K562 (cell line): ENCODE data around the gene INPP4B. TPM values are rescaled to one million over a fixed set of nuclear protein-coding genes. Genes with fewer than 3 reads are reported as not detected.

ENCODE experiments used
- ATAC-seq: fragments of 200-7000 bp; cut with Tn5 transposase; 3 replicates; pipeline ENCODE4 v1.9.1; 2020; ENCODE audit warnings: moderate library complexity
- BruUV-seq: library from RNA; stranded (reverse); fragments of 400-500 nt; replicated peaks from 2 replicates; lab custom pipeline; 2021; lab: Mats Ljungman, UMichigan
- CTCF ChIA-PET: fragments of 300-600 bp; formaldehyde crosslinking; extraction: SDS; loops from one replicate; lab custom pipeline; 2021; ENCODE audit warnings: low intra/inter-chr PET ratio; lab: Yijun Ruan, JAX
- POLR2A ChIA-PET: fragments of 300-600, 350-650 bp; sonication (Branson Sonifier 250); formaldehyde crosslinking; extraction: SDS; loops from one replicate; lab custom pipeline; 2021; ENCODE audit warnings: antibody characterized with exemption, inconsistent platforms; lab: Yijun Ruan, JAX
- DNase-seq, 4 experiments: peaks; one replicate each; pipeline versions ENCODE4 v3.0.0 to v3.0.0-alpha.2; 2011 to 2018; ENCODE audit warnings: low spot score in 3 of 4, mixed read lengths in 3 of 4; ENCODE audit errors: extremely low read depth in 1 of 4
- FAIRE-seq: peaks from 2 replicates; lab custom pipeline; 2011; peaks lifted over from hg19 to GRCh38; lab: Jason Lieb, UNC
- H2AFZ ChIP-seq: 2 replicates; pipeline ENCODE4 v1.6.0; 2011; ENCODE audit warnings: low read depth, low read length, control low read depth, inconsistent platforms
- H3K27ac ChIP-seq: fragments of 200-600 bp; 3 replicates; pipeline ENCODE4 v1.8.0; 2011; ENCODE audit warnings: low read depth, mild to moderate bottlenecking, control low read depth, inconsistent platforms, low read length, moderate library complexity, mixed read lengths; ENCODE audit errors: extremely low read depth
- H3K27me3 ChIP-seq, 2 experiments: fragments of 300-600 bp in 1 of 2; 2 replicates in 1 of 2; 3 replicates in 1 of 2; pipeline versions ENCODE4 v1.6.0 to v1.8.0; 2011; ENCODE audit warnings: inconsistent platforms in 2 of 2, low read length in 2 of 2, mild to moderate bottlenecking in 1 of 2, mixed read lengths in 1 of 2, moderate library complexity in 1 of 2; ENCODE audit not compliant: control insufficient read depth in 2 of 2, insufficient read depth in 2 of 2
- H3K36me3 ChIP-seq: fragments of 300-600 bp; 3 replicates; pipeline ENCODE4 v1.8.0; 2011; ENCODE audit warnings: mild to moderate bottlenecking, low read length, inconsistent platforms; ENCODE audit not compliant: control insufficient read depth, insufficient read depth
- H3K4me1 ChIP-seq, 2 experiments: fragments of 200-600 bp in 1 of 2; replicated peaks in 1 of 2; 2 replicates in 1 of 2; 3 replicates in 1 of 2; pipeline versions ENCODE4 v1.5.1 to v1.8.0; 2011; ENCODE audit warnings: inconsistent platforms in 2 of 2, low read length in 2 of 2, mild to moderate bottlenecking in 1 of 2, mixed read lengths in 1 of 2, moderate library complexity in 1 of 2; ENCODE audit not compliant: control insufficient read depth in 2 of 2, insufficient read depth in 2 of 2
- H3K4me2 ChIP-seq: 2 replicates; pipeline ENCODE4 v1.6.1; 2011; ENCODE audit warnings: low read length, control low read depth, inconsistent platforms, mixed read lengths; ENCODE audit not compliant: insufficient read depth
- H3K4me3 ChIP-seq: fragments of 200-600 bp; sonication (generic), shearing (Covaris generic); 2 replicates; pipeline ENCODE4 v1.5.1; 2016; ENCODE audit warnings: control low read depth, inconsistent platforms
- H3K79me2 ChIP-seq: fragments of 200-600 bp; 3 replicates; pipeline ENCODE4 v1.8.0; 2011; ENCODE audit warnings: low read length, inconsistent platforms; ENCODE audit not compliant: control insufficient read depth, insufficient read depth
- H3K9ac ChIP-seq, 2 experiments: 2 replicates each; pipeline versions ENCODE4 v1.6.0 to v1.6.1; 2011; ENCODE audit warnings: low read depth in 2 of 2, low read length in 2 of 2, control low read depth in 1 of 2, inconsistent platforms in 1 of 2, mild to moderate bottlenecking in 1 of 2, mixed read lengths in 1 of 2; ENCODE audit not compliant: insufficient read depth in 1 of 2
- H3K9me1 ChIP-seq: one replicate; pipeline ENCODE4 v1.6.0; 2011; ENCODE audit warnings: inconsistent platforms, mild to moderate bottlenecking, low read length, moderate library complexity; ENCODE audit not compliant: control insufficient read depth, insufficient read depth
- H3K9me3 ChIP-seq: replicated peaks from 2 replicates; pipeline ENCODE4 v1.5.1; 2011; ENCODE audit warnings: low read depth, low read length, inconsistent platforms; ENCODE audit not compliant: control insufficient read depth, insufficient read depth
- H4K20me1 ChIP-seq: replicated peaks from 2 replicates; pipeline ENCODE4 v1.6.1; 2011; ENCODE audit warnings: low read length, inconsistent platforms, mixed read lengths; ENCODE audit not compliant: control insufficient read depth, insufficient read depth
- BCOR ChIP-seq: fragments of 450-650 bp; IDR thresholded peaks from 2 replicates; pipeline ENCODE4 v1.6.1; 2016
- BHLHE40 ChIP-seq: IDR thresholded peaks from 2 replicates; pipeline ENCODE4 v1.6.1; 2011; ENCODE audit warnings: low read length, improper control_type of control experiment
- CBX3 ChIP-seq, 2 experiments: IDR thresholded peaks; 1 replicate in 1 of 2; 2 replicates in 1 of 2; pipeline ENCODE4 v1.6.1; 2012; ENCODE audit warnings: inconsistent platforms in 2 of 2, low read length in 2 of 2, borderline replicate concordance in 1 of 2, control low read depth in 1 of 2
- CCAR2 ChIP-seq: fragments of 200-400 bp; formaldehyde crosslinking; IDR thresholded peaks from 2 replicates; pipeline ENCODE4 v1.6.1; 2017; ENCODE audit warnings: mild to moderate bottlenecking, low read depth, low read length
- CUX1 ChIP-seq: fragments of 200-800 bp; sonication (Bioruptor generic); IDR thresholded peaks from 2 replicates; pipeline ENCODE4 v1.6.1; 2016; ENCODE audit warnings: missing genetic modification characterization, missing compliant biosample characterization
- E2F3 ChIP-seq: fragments of 250-450 bp; sonication (Bioruptor Pico); IDR thresholded peaks from 2 replicates; pipeline ENCODE4 v1.4.0; 2020; ENCODE audit warnings: mild to moderate bottlenecking
- HNRNPH1 ChIP-seq: fragments of 200-400 bp; formaldehyde crosslinking; optimal IDR thresholded peaks from 2 replicates; pipeline ENCODE3; 2017; ENCODE audit warnings: low read depth, mild to moderate bottlenecking, low read length, moderate library complexity
- PTRF ChIP-seq: fragments of 450-650 bp; IDR thresholded peaks from 2 replicates; pipeline ENCODE4 v1.6.1; 2016; ENCODE audit warnings: mild to moderate bottlenecking, missing genetic modification characterization, missing compliant biosample characterization
- TRIM24 ChIP-seq, 2 experiments: fragments of 450-650 bp; IDR thresholded peaks; 2 replicates each; pipeline ENCODE4 v1.6.1; 2016
- ZNF174 ChIP-seq: fragments of 250-450 bp; sonication (Bioruptor Pico); IDR thresholded peaks from 2 replicates; pipeline ENCODE4 v1.4.0; 2020; ENCODE audit warnings: mild to moderate bottlenecking
- ZNF347 ChIP-seq: fragments of 450-650 bp; formaldehyde crosslinking; IDR thresholded peaks from 2 replicates; pipeline ENCODE4 v1.4.0; 2020; ENCODE audit warnings: low read depth, mild to moderate bottlenecking, moderate library complexity
- ZNF586 ChIP-seq: fragments of 450-650 bp; formaldehyde crosslinking; conservative IDR thresholded peaks from 2 replicates; pipeline ENCODE4 v1.4.0; 2020; ENCODE audit warnings: mild to moderate bottlenecking, moderate library complexity
- WGBS: fragments of 100-300 bp; shearing (Covaris generic); methylation state at CpG from one replicate; pipeline ENCODE4 v1.1.6; 2016; ENCODE audit warnings: low coverage, mixed read lengths; ENCODE audit not compliant: insufficient coverage; ENCODE audit errors: missing lambda C conversion rate; 5-methylcytosine and 5-hydroxymethylcytosine counted together
- in situ Hi-C: fragments of 300-500 bp; cut with MboI; formaldehyde crosslinking; loops from 4 replicates; pipeline ENCODE4 v1.15.0; 2018; ENCODE audit warnings: inconsistent platforms, mixed read lengths
- intact Hi-C: fragments of 100-400 bp; cut with micrococcal nuclease; formaldehyde crosslinking; loops from 2 replicates; pipeline ENCODE4 v1.14.2; 2022
- polyA plus RNA-seq, 8 experiments: library from polyadenylated mRNA; depleted of rRNA in 4 of 8; stranded (reverse) in 5 of 8; unstranded in 3 of 8; fragments of >200 nt; fragmentation: Nextera tagmentation in 2 of 8; fragmentation: Illumina TruSeq in 1 of 8; extraction: Ambion mirVana in 2 of 8; extraction: Trizol in 1 of 8; gene quantifications; 2 replicates each; pipeline versions ENCODE4 v1.2.1 to v1.2.3, GENCODE V29; 2011 to 2014; ENCODE audit warnings: inconsistent platforms in 1 of 8, missing spikeins in 1 of 8
- total RNA-seq, 7 experiments: library from RNA; depleted of rRNA in 6 of 7; stranded (reverse); fragments of >200 nt in 6 of 7; fragmentation: Illumina TruSeq in 2 of 7; extraction: Trizol in 2 of 7; gene quantifications; 2 replicates each; pipeline versions ENCODE4 v1.2.1 to v1.2.3, GENCODE V29; 2011 to 2021; ENCODE audit warnings: low replicate concordance in 1 of 7
- TF ChIP-seq, protein P1 (sequence below): fragments of 250-450 bp; sonication (Bioruptor Pico); IDR thresholded peaks from 2 replicates; pipeline ENCODE4 v1.8.0; 2022; ENCODE audit warnings: moderate library complexity, mild to moderate bottlenecking, inconsistent platforms

Gene INPP4B
- total and polyA plus RNA-seq, 9 of the 15 experiments (the other 6 are each of a cell fraction or from before 2014, with no cell fraction given): 0.04 to 0.11 TPM; not detected in 7

- ChIA-PET CTCF (no interaction called here), POLR2A (no interaction called here)
- Histone ChIP-seq H4K20me1 (no peaks in the 10 kb centered on the region), H3K27ac (no peak overlapping the region), H3K79me2 (no peaks in the 10 kb centered on the region), H3K9me1 (no peaks in the 10 kb centered on the region), H2AFZ (no peak overlapping the region), H3K4me2 (no peak overlapping the region), H3K4me3 (no peak overlapping the region), H3K27me3 (no peaks in the 10 kb centered on the region), H3K4me1 (no peaks in the 10 kb centered on the region), H3K36me3 (no peaks in the 10 kb centered on the region), H3K9me3 (no peaks in the 10 kb centered on the region), H3K9ac (no peak overlapping the region)
- 5% methylated on average over 1 of the region's 1 CpG for WGBS
- ATAC-seq (no peak), FAIRE-seq (no peak), DNase-seq (no peak)
- in situ Hi-C loops (no loop called here), intact Hi-C loops (no loop called here)
- TF ChIP-seq CCAR2: no peak
- TF ChIP-seq ZNF347 (CRISPR knock-in tag): no peak
- no peak for TF ChIP-seq ZNF174
- no peak for TF ChIP-seq HNRNPH1
- no peak for TF ChIP-seq CUX1 (CRISPR knock-in tag)
- no peak for TF ChIP-seq TRIM24 (IDR thresholded peaks at IDR 0.05)
- no peak for TF ChIP-seq ZNF586
- TF ChIP-seq PTRF (tag): no peak
- TF ChIP-seq BHLHE40: no peak
- TF ChIP-seq BCOR: no peak
- TF ChIP-seq, protein P1, sequence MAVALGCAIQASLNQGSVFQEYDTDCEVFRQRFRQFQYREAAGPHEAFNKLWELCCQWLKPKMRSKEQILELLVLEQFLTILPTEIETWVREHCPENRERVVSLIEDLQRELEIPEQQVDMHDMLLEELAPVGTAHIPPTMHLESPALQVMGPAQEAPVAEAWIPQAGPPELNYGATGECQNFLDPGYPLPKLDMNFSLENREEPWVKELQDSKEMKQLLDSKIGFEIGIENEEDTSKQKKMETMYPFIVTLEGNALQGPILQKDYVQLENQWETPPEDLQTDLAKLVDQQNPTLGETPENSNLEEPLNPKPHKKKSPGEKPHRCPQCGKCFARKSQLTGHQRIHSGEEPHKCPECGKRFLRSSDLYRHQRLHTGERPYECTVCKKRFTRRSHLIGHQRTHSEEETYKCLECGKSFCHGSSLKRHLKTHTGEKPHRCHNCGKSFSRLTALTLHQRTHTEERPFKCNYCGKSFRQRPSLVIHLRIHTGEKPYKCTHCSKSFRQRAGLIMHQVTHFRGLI (CRISPR knock-in tag): no peak
- no peak for TF ChIP-seq CBX3 (IDR thresholded peaks at IDR 0.05; ENCODE audit: borderline replicate concordance in 1 of 2, low read length in 2 of 2)
- no peak for TF ChIP-seq E2F3 (CRISPR knock-in tag)
- no TSS peak for BruUV-seq
These were observed 627.4 kb downstream of the INPP4B start for GRCh38 chr4:142218726-142219125.
